Measurements from ENCODE around the gene THOC2. TPM values are rescaled to one million over a fixed set of nuclear protein-coding genes. Genes with fewer than 3 reads are reported as not detected.
"Not testable (repeated sequence)": the region's sequence is repeated elsewhere in the genome, so short reads cannot be mapped to it uniquely, and the experiment has no call there.

The THOC2 gene
- 25.4 and 33.1 TPM in 2 replicates for total RNA-seq (2014; rRNA removed; shearing (Covaris generic))

GRCh38 chrX:123732670-123733363, at the start of gene THOC2:
Gene THOC2 (minus strand): TSS chrX:123733052. CDS start chrX:123733022, 30 bp downstream.
- peak; percentile 66 for DNase-seq (ENCODE audit: low spot score)

GRCh38 chrX:123781786-123782185, 48.9 kb upstream of the THOC2 start:
- DNase-seq (ENCODE audit: low spot score) = not testable (repeated sequence)

- DNase-seq (ENCODE audit: low spot score) = no peak
These were observed 47.1 kb upstream of the THOC2 start for GRCh38 chrX:123779908-123780396.

- no peak for DNase-seq (ENCODE audit: low spot score)
These were observed 40.6 kb upstream of the THOC2 start for GRCh38 chrX:123773258-123773988.

DNA sequence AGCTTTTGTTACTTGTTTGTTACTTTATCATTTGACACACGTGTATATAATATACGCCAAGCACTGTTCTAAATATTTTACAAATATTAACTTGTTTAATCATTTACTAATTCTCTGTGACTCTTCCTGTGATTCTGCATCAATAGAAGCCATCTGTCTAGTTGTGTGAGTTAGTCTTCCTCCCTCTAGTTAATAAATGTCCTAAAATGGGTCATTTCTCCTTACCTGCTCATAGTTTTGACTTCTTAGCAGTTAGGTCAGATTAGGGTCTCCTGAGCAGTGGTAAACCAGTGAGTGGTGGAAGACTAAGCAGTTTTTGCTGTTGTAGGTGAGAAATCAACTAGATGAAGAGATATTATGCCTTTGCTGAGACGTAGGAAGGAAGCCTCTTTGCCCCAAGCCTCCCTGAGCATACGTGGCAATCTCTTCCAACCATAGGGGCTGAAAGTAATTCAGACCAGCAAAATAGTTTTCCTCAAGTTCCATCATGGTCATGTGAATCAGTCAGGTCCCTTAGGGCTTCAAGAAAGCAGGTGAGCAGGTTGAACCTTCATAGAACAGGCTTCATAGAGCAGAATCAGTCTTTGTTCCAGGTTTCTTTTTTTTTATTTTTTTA, 38.7 kb upstream of the THOC2 start:
- DNase-seq (ENCODE audit: low spot score) = no peak

DNA sequence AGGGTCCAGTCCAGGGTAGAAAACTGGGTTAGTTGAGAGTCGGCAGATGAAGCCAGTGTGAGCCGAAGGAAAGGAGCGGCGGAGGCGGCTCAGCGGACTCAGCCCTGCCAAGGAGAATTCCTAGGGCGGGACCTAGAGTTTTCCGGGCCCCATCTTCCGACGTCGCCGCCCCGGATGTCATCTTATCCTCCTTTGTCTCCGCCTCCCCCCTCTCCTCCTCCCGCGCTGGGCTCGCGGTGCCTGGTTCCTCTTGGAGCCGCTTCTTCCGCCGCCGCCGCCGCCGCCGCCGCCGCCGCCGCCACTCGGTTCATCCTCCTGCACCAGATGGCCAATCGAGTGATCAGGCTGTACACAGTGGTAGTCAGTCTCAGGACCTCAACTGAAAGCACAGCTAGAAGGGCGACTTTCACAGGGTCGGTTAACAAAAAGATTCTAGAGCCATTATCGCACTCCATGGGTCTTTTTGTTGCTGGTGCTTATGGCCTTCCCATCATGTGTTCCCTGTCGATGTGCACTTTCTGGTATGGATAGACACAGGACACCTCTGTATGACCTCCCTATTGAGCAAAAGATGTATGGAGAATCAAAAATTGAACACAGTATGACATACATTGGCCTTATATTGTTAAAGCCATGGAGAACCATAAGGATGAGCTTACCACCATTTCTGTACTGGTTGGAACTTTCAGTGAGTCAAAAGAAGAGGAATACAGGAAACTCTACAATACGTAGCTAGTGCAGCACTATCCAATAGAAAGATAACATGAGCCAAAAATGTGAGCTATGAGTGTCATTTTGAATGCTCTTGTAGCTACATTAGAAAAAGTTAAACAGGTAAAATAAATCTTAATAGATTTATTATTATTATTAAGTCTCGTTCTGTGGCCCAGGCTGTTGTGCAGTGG, 32.4 kb upstream of the THOC2 start:
- peak; percentile 65 for DNase-seq (ENCODE audit: low spot score)

GRCh38 chrX:123759849-123760248, 27.0 kb upstream of the THOC2 start:
- DNase-seq (ENCODE audit: low spot score) = not testable (repeated sequence)

GRCh38 chrX:123757794-123758193, 24.9 kb upstream of the THOC2 start:
- DNase-seq (ENCODE audit: low spot score) = not testable (repeated sequence)

- no peak for DNase-seq (ENCODE audit: low spot score)
These were observed 23.5 kb upstream of the THOC2 start for GRCh38 chrX:123756320-123756719.

- no peak for DNase-seq (ENCODE audit: low spot score)
These were observed 22.3 kb upstream of the THOC2 start for GRCh38 chrX:123755107-123755506.

DNA sequence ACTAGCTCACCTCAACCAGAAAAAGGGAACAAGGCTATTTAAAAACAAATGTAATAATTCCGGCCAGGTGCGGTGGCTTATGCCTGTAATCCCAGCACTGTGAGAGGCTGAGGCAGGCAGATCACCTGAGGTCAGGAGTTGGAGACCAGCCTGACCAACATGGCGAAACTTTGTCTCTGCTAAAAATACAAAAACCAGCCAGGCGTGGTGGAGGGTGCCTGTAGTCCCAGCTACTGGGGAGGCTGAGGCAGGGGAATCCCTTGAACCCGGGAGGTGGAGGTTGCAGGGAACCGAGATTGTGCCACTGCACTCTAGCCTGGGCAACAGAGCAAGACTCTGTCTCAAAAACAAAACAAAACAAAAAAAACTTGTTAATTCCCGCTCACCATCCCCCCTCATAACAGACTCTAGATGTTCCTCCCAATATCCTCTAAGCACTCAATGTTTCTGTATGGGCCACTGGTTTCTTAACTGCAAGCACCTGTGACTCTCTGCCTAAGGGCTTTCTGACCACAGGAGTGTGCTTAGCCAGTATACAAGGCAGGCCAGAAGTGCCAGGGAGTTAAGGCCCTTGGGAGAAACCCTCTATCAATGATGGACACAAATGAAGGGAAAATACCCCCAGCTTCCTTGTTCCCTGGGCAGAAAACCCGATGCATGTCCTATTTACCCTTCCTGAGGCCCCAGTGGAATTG, 21.0 kb upstream of the THOC2 start:
- DNase-seq (ENCODE audit: low spot score) = no peak

GRCh38 chrX:123749643-123750042, 16.8 kb upstream of the THOC2 start:
- no peak for DNase-seq (ENCODE audit: low spot score)

- no peak for DNase-seq (ENCODE audit: low spot score)
These were observed 12.7 kb upstream of the THOC2 start for GRCh38 chrX:123745511-123745910.

GRCh38 chrX:123743312-123743711, 10.5 kb upstream of the THOC2 start:
- no peak for DNase-seq (ENCODE audit: low spot score)

DNA sequence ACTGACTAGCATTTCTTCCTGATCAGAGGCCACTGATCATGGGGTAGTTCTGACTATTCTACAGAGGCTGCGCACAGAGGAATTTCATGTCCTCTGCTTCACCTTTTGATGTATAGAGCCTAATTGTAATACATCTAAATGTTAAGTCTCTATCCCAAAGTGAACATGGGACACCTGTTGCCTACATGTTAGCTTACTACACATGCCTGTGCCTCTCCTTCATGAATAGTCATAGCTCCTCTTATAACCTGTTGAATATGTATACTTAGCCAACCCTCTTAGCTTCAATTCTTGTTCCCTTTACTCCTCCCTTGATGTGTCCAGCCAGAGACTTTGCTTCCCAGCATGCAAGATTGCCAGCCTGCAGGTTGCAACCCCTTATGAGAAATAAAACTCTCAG, 9.6 kb upstream of the THOC2 start:
- DNase-seq (ENCODE audit: low spot score) = no peak

DNA sequence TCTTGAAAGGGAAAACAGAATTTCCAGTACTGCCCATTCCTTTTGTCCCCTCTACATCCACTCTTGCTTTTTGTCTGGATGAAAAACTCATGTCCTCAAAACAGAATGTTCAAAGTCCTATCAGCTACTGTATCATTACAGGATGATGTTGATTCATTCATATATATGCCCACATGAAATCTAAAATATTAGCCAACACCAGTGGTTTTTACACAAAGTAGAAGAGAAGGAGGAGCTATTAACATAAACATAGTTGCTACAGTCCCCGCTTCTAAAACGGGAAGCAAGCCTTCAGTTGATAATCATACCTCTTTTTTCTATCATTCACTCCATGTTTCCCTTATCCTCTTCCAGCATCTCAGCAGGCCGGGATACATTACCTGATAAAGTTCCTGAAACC, 7.7 kb upstream of the THOC2 start:
- DNase-seq (ENCODE audit: low spot score) = no peak

DNA sequence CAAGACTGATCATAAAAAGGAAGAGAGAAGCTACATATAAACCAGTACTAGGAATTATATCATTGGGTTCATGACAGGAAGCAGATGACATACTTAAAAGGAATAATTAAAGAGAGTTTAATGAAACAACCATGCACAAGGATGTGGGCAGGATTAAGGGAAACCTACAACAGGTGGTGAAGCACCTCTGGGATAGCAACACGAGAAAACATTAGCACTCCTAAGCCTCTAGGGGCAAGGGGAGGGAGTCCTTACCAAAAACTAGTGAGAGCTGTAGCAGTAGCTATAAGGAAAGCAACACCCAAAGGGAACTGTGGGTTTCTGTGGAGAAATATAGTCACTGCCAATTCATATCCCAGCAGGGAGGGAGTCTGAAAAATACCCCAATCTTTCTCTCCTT, 7.2 kb upstream of the THOC2 start:
- no peak for DNase-seq (ENCODE audit: low spot score)

DNA sequence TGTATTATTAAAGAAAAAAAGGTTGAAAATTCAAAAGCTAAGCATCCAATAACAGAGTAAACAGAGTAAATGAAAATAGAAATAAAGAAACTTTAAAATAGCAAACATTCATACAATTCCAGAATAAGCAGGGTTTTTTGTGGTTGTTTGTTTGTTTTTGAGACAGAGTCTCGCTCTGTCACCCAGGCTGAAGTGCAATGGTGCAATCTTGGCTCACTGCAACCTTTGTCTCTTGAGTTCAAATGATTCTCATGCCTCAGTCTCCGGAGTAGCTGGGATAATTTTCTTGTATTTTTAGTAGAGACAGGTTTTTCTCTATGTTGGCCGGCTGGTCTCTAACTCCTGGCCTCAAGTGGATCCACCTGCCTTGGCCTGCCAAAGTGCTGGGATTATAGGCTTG, 6.6 kb upstream of the THOC2 start:
- DNase-seq (ENCODE audit: low spot score) = no peak

- no peak for DNase-seq (ENCODE audit: low spot score)
These were observed 5.6 kb upstream of the THOC2 start for GRCh38 chrX:123738378-123738940.

DNA sequence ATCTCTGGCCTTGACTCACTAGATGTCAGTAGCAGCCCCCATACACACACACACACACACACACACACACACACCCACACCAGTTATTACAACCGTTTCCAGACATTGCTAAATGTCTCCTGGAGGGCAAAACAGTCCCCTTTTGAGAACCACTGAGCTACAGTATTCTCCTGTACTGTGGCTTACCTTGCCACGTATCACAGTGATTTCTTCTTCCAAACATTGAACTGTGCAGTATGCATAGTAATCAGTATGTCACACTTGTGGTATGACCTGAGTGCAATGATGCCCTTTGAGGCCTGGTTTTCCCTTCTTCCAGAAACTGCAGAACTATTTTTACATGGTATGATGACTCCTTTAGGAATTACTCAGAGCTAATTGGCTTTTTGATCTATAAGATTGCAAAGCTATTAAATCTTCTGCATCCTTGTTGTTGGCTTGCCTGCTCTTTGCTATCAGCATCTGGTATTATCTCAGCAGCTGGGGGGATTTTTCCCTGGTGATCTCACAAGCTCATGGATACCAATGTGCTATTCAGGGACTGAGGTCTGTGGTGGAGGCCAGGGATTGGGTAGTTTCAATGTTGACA, 3.6 kb upstream of the THOC2 start:
- DNase-seq (ENCODE audit: low spot score) = peak; percentile 14

Measured in A172 (cell line).